ENCODE measurements around the gene JHY.

The JHY gene

GRCh38 chr11:122983438-122984185, 101.1 kb downstream of the JHY start:
- H3K4me3 ChIP-seq (ENCODE audit: low read length) = no peak overlapping the region
- DNase-seq (ENCODE audit: low read depth) = no peak
- TF ChIP-seq CTCF (IDR thresholded peaks at IDR 0.05; ENCODE audit: insufficient read depth, low read depth, low read length, missing control alignments) = no peak

GRCh38 chr11:122984186-122985011, 101.8 kb downstream of the JHY start:
- H3K4me3 ChIP-seq (ENCODE audit: low read length) = peak overlapping the region; percentile 21
- TF ChIP-seq CTCF (IDR thresholded peaks at IDR 0.05; ENCODE audit: insufficient read depth, low read depth, low read length, missing control alignments) = no peak
- DNase-seq (ENCODE audit: low read depth) = no peak

- H3K4me3 ChIP-seq (ENCODE audit: low read length) = no peak overlapping the region
- no peak for TF ChIP-seq CTCF (IDR thresholded peaks at IDR 0.05; ENCODE audit: insufficient read depth, low read depth, low read length, missing control alignments)
- no peak for DNase-seq (ENCODE audit: low read depth)
Measured at GRCh38 chr11:122995526-122995925, 113.0 kb downstream of the JHY start.

- no peak for DNase-seq (ENCODE audit: low read depth)
- TF ChIP-seq CTCF (IDR thresholded peaks at IDR 0.05; ENCODE audit: insufficient read depth, low read depth, low read length, missing control alignments) = no peak
- no peak overlapping the region for H3K4me3 ChIP-seq (ENCODE audit: low read length)
Measured at GRCh38 chr11:122998727-122999366, 116.3 kb downstream of the JHY start.

GRCh38 chr11:123000721-123001120, 118.2 kb downstream of the JHY start:
- no peak overlapping the region for H3K4me3 ChIP-seq (ENCODE audit: low read length)
- no peak for DNase-seq (ENCODE audit: low read depth)
- no peak for TF ChIP-seq CTCF (IDR thresholded peaks at IDR 0.05; ENCODE audit: insufficient read depth, low read depth, low read length, missing control alignments)

GRCh38 chr11:123006860-123007542, 124.4 kb downstream of the JHY start:
- no peak for TF ChIP-seq CTCF (IDR thresholded peaks at IDR 0.05; ENCODE audit: insufficient read depth, low read depth, low read length, missing control alignments)

More at GRCh38 chr11:123006860-123007542, 124.4 kb downstream of the JHY start:
- H3K4me3 ChIP-seq (ENCODE audit: low read length) = no peak overlapping the region
- DNase-seq (ENCODE audit: low read depth) = no peak

All from epithelial cell of esophagus (primary cell).